GM23338 (cell line): Measurements from ENCODE around the gene SDHB. TPM values are rescaled to one million over a fixed set of nuclear protein-coding genes. Genes with fewer than 3 reads are reported as not detected.

ENCODE experiments used
- ATAC-seq: fragments of 200-7000 bp; cut with Tn5 transposase; 3 replicates; pipeline ENCODE4 v1.9.1; 2020
- DNase-seq: peaks from one replicate; pipeline ENCODE4 v3.0.0-alpha.2; 2015; ENCODE audit warnings: low spot score
- H2AFZ ChIP-seq: fragments of 200-600 bp; sonication (generic); 2 replicates; pipeline ENCODE4 v1.8.0; 2016; ENCODE audit warnings: antibody characterized with exemption, mild to moderate bottlenecking, moderate library complexity
- H3F3A ChIP-seq: fragments of 200-600 bp; sonication (generic); replicated peaks from 2 replicates; pipeline ENCODE4 v1.8.0; 2017; ENCODE audit warnings: antibody characterized with exemption, mixed run types, low read depth
- H3K27ac ChIP-seq: fragments of 200-600 bp; sonication (generic); 2 replicates; pipeline ENCODE4 v1.6.1; 2016; ENCODE audit warnings: low read depth
- H3K27me3 ChIP-seq: fragments of 200-600 bp; sonication (generic); 2 replicates; pipeline ENCODE4 v1.8.0; 2016; ENCODE audit warnings: mild to moderate bottlenecking, mixed run types, moderate library complexity; ENCODE audit not compliant: insufficient read depth
- H3K36me3 ChIP-seq: fragments of 200-600 bp; sonication (generic); 2 replicates; pipeline ENCODE4 v1.8.0; 2016; ENCODE audit warnings: mild to moderate bottlenecking; ENCODE audit not compliant: insufficient read depth
- H3K4me1 ChIP-seq: fragments of 200-600 bp; sonication (generic); 2 replicates; pipeline ENCODE4 v1.8.0; 2016; ENCODE audit warnings: mild to moderate bottlenecking, moderate library complexity; ENCODE audit not compliant: insufficient read depth
- H3K4me2 ChIP-seq: fragments of 200-600 bp; sonication (generic); 2 replicates; pipeline ENCODE4 v1.7.1; 2017; ENCODE audit warnings: mixed run types
- H3K4me3 ChIP-seq: fragments of 200-600 bp; sonication (generic); 2 replicates; pipeline ENCODE4 v1.6.1; 2016; ENCODE audit warnings: mixed run types
- H3K79me2 ChIP-seq: fragments of 200-600 bp; sonication (generic); replicated peaks from 2 replicates; pipeline ENCODE4 v1.8.0; 2017; ENCODE audit warnings: mild to moderate bottlenecking; ENCODE audit not compliant: insufficient read depth
- H3K9me2 ChIP-seq: fragments of 200-600 bp; sonication (generic); 2 replicates; pipeline ENCODE4 v1.8.0; 2017; ENCODE audit not compliant: insufficient read depth
- H4K20me1 ChIP-seq: fragments of 200-600 bp; sonication (generic); replicated peaks from 2 replicates; pipeline ENCODE4 v1.8.0; 2017; ENCODE audit warnings: mild to moderate bottlenecking; ENCODE audit not compliant: insufficient read depth
- H3K27ac Mint-ChIP-seq: 2 replicates; pipeline ENCODE4 v1.8.0; 2020; ENCODE audit warnings: inconsistent platforms, mild to moderate bottlenecking, moderate library complexity, mixed read lengths
- H3K27me3 Mint-ChIP-seq: 3 replicates; pipeline ENCODE4 v1.8.0; 2022; ENCODE audit warnings: low read depth, mild to moderate bottlenecking, moderate library complexity, mixed read lengths, inconsistent platforms; ENCODE audit not compliant: insufficient read depth, poor library complexity
- H3K36me3 Mint-ChIP-seq: 3 replicates; pipeline ENCODE4 v1.8.0; 2021; ENCODE audit warnings: low read depth, mild to moderate bottlenecking, inconsistent platforms, moderate library complexity, mixed read lengths
- H3K4me1 Mint-ChIP-seq: 3 replicates; pipeline ENCODE4 v1.8.0; 2020; ENCODE audit warnings: mild to moderate bottlenecking, inconsistent platforms, mixed read lengths
- H3K4me3 Mint-ChIP-seq: 3 replicates; pipeline ENCODE4 v1.8.0; 2021; ENCODE audit warnings: moderate library complexity, mild to moderate bottlenecking, inconsistent platforms, mixed read lengths
- H3K9me3 Mint-ChIP-seq: 3 replicates; pipeline ENCODE4 v1.8.0; 2020; ENCODE audit warnings: moderate library complexity, mild to moderate bottlenecking, inconsistent platforms, mixed read lengths
- NANOG ChIP-seq: IDR thresholded peaks from 2 replicates; pipeline ENCODE4 v1.6.1; 2016; ENCODE audit warnings: antibody characterized with exemption, borderline replicate concordance
- POLR2AphosphoS5 ChIP-seq: IDR thresholded peaks from 2 replicates; pipeline ENCODE4 v1.6.1; 2016; ENCODE audit warnings: antibody characterized with exemption, low read depth
- STAT1 ChIP-seq: IDR thresholded peaks from one replicate; pipeline ENCODE4 v1.6.1; 2016; ENCODE audit warnings: antibody characterized with exemption; ENCODE audit not compliant: unreplicated experiment
- ZNF114 ChIP-seq: fragments of 250-450 bp; sonication (Bioruptor Pico); IDR thresholded peaks from 2 replicates; pipeline ENCODE4 v1.5.0; 2020; ENCODE audit warnings: mild to moderate bottlenecking, moderate library complexity
- ZNF331 ChIP-seq: fragments of 250-450 bp; sonication (Bioruptor Pico); IDR thresholded peaks from 2 replicates; pipeline ENCODE4 v1.5.0; 2020; ENCODE audit warnings: low read depth, mild to moderate bottlenecking, moderate library complexity
- polyA plus RNA-seq: library from polyadenylated mRNA; unstranded; fragments of >200 nt; fragmentation: Nextera tagmentation; extraction: Ambion mirVana; gene quantifications from 2 replicates; pipeline ENCODE4 v1.2.1, GENCODE V29; 2016
- total RNA-seq: library from RNA; depleted of rRNA; stranded (reverse); fragments of >200 nt; shearing (Covaris generic); gene quantifications from 2 replicates; pipeline ENCODE4 v1.2.3, GENCODE V29; 2014
- TF ChIP-seq, protein P1 (sequence below), 2 experiments: fragments of 200-600 bp in 1 of 2; sonication (generic) in 1 of 2; conservative IDR thresholded peaks; 2 replicates each; pipeline versions ENCODE4 v1.5.1 to v1.6.1; 2016 to 2017; ENCODE audit warnings: antibody characterized with exemption in 2 of 2, low read depth in 2 of 2, mild to moderate bottlenecking in 2 of 2, moderate library complexity in 1 of 2
- TF ChIP-seq, protein P2 (sequence below): IDR thresholded peaks from 2 replicates; pipeline ENCODE4 v1.6.1; 2016; ENCODE audit warnings: antibody characterized with exemption
- TF ChIP-seq, protein P3 (sequence below): IDR thresholded peaks from one replicate; pipeline ENCODE4 v1.6.1; 2018; ENCODE audit warnings: antibody characterized with exemption; ENCODE audit not compliant: unreplicated experiment
- TF ChIP-seq, protein P4 (sequence below): fragments of 250-450 bp; sonication (Bioruptor Pico); IDR thresholded peaks from 2 replicates; pipeline ENCODE4 v1.5.0; 2020; ENCODE audit warnings: mild to moderate bottlenecking, moderate library complexity

The SDHB gene
- total and polyA plus RNA-seq, 2 experiments from 2014 or later, result 72.8 to 112 TPM

DNA sequence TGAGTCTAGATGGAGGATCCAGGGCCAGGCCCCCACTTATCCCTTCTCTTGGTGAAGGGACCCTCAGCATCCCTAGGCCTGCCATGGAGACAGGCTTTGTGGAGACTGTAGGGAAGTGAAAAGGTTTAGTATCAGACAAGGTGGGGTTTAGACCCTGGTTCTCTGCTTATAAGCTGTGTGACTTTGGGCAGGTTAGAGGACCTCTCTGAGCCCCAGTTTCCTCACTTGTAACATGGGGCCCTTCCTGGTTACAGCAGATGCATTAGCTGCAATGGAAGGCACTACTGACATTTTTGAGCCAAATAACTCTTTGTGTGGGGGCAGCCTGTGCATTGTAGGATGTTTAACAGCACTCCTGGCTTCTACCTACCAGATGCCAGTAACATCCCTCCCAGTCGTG lies 42.8 kb upstream of the SDHB start:
- TF ChIP-seq STAT1 (no peak), NANOG (no peak), ZNF114 (CRISPR knock-in tag) (no peak), ZNF331 (CRISPR knock-in tag) (no peak), POLR2AphosphoS5 (no peak)
- TF ChIP-seq, protein P1, sequence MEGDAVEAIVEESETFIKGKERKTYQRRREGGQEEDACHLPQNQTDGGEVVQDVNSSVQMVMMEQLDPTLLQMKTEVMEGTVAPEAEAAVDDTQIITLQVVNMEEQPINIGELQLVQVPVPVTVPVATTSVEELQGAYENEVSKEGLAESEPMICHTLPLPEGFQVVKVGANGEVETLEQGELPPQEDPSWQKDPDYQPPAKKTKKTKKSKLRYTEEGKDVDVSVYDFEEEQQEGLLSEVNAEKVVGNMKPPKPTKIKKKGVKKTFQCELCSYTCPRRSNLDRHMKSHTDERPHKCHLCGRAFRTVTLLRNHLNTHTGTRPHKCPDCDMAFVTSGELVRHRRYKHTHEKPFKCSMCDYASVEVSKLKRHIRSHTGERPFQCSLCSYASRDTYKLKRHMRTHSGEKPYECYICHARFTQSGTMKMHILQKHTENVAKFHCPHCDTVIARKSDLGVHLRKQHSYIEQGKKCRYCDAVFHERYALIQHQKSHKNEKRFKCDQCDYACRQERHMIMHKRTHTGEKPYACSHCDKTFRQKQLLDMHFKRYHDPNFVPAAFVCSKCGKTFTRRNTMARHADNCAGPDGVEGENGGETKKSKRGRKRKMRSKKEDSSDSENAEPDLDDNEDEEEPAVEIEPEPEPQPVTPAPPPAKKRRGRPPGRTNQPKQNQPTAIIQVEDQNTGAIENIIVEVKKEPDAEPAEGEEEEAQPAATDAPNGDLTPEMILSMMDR (conservative IDR thresholded peaks at IDR 0.05; ENCODE audit: low read depth in 2 of 2), result no peak
- TF ChIP-seq, protein P2, sequence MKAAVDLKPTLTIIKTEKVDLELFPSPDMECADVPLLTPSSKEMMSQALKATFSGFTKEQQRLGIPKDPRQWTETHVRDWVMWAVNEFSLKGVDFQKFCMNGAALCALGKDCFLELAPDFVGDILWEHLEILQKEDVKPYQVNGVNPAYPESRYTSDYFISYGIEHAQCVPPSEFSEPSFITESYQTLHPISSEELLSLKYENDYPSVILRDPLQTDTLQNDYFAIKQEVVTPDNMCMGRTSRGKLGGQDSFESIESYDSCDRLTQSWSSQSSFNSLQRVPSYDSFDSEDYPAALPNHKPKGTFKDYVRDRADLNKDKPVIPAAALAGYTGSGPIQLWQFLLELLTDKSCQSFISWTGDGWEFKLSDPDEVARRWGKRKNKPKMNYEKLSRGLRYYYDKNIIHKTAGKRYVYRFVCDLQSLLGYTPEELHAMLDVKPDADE, result no peak
- TF ChIP-seq, protein P3, sequence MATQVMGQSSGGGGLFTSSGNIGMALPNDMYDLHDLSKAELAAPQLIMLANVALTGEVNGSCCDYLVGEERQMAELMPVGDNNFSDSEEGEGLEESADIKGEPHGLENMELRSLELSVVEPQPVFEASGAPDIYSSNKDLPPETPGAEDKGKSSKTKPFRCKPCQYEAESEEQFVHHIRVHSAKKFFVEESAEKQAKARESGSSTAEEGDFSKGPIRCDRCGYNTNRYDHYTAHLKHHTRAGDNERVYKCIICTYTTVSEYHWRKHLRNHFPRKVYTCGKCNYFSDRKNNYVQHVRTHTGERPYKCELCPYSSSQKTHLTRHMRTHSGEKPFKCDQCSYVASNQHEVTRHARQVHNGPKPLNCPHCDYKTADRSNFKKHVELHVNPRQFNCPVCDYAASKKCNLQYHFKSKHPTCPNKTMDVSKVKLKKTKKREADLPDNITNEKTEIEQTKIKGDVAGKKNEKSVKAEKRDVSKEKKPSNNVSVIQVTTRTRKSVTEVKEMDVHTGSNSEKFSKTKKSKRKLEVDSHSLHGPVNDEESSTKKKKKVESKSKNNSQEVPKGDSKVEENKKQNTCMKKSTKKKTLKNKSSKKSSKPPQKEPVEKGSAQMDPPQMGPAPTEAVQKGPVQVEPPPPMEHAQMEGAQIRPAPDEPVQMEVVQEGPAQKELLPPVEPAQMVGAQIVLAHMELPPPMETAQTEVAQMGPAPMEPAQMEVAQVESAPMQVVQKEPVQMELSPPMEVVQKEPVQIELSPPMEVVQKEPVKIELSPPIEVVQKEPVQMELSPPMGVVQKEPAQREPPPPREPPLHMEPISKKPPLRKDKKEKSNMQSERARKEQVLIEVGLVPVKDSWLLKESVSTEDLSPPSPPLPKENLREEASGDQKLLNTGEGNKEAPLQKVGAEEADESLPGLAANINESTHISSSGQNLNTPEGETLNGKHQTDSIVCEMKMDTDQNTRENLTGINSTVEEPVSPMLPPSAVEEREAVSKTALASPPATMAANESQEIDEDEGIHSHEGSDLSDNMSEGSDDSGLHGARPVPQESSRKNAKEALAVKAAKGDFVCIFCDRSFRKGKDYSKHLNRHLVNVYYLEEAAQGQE, result no peak
- TF ChIP-seq, protein P4, sequence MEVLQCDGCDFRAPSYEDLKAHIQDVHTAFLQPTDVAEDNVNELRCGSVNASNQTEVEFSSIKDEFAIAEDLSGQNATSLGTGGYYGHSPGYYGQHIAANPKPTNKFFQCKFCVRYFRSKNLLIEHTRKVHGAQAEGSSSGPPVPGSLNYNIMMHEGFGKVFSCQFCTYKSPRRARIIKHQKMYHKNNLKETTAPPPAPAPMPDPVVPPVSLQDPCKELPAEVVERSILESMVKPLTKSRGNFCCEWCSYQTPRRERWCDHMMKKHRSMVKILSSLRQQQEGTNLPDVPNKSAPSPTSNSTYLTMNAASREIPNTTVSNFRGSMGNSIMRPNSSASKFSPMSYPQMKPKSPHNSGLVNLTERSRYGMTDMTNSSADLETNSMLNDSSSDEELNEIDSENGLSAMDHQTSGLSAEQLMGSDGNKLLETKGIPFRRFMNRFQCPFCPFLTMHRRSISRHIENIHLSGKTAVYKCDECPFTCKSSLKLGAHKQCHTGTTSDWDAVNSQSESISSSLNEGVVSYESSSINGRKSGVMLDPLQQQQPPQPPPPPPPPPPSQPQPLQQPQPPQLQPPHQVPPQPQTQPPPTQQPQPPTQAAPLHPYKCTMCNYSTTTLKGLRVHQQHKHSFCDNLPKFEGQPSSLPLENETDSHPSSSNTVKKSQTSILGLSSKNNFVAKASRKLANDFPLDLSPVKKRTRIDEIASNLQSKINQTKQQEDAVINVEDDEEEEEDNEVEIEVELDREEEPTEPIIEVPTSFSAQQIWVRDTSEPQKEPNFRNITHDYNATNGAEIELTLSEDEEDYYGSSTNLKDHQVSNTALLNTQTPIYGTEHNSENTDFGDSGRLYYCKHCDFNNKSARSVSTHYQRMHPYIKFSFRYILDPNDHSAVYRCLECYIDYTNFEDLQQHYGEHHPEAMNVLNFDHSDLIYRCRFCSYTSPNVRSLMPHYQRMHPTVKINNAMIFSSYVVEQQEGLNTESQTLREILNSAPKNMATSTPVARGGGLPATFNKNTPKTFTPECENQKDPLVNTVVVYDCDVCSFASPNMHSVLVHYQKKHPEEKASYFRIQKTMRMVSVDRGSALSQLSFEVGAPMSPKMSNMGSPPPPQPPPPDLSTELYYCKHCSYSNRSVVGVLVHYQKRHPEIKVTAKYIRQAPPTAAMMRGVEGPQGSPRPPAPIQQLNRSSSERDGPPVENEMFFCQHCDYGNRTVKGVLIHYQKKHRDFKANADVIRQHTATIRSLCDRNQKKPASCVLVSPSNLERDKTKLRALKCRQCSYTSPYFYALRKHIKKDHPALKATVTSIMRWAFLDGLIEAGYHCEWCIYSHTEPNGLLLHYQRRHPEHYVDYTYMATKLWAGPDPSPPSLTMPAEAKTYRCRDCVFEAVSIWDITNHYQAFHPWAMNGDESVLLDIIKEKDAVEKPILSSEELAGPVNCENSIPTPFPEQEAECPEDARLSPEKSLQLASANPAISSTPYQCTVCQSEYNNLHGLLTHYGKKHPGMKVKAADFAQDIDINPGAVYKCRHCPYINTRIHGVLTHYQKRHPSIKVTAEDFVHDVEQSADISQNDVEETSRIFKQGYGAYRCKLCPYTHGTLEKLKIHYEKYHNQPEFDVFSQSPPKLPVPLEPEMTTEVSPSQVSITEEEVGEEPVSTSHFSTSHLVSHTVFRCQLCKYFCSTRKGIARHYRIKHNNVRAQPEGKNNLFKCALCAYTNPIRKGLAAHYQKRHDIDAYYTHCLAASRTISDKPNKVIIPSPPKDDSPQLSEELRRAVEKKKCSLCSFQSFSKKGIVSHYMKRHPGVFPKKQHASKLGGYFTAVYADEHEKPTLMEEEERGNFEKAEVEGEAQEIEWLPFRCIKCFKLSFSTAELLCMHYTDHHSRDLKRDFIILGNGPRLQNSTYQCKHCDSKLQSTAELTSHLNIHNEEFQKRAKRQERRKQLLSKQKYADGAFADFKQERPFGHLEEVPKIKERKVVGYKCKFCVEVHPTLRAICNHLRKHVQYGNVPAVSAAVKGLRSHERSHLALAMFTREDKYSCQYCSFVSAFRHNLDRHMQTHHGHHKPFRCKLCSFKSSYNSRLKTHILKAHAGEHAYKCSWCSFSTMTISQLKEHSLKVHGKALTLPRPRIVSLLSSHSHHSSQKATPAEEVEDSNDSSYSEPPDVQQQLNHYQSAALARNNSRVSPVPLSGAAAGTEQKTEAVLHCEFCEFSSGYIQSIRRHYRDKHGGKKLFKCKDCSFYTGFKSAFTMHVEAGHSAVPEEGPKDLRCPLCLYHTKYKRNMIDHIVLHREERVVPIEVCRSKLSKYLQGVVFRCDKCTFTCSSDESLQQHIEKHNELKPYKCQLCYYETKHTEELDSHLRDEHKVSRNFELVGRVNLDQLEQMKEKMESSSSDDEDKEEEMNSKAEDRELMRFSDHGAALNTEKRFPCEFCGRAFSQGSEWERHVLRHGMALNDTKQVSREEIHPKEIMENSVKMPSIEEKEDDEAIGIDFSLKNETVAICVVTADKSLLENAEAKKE (CRISPR knock-in tag), result no peak
- H3K4me1 ChIP-seq, result no peaks in the 10 kb centered on the region
- H3K27me3 ChIP-seq, result no peaks in the 10 kb centered on the region
- Mint-ChIP-seq H3K9me3 (no peaks in the 10 kb centered on the region), H3K36me3 (no peaks in the 10 kb centered on the region), H3K4me1 (peaks cover 15% of the 10 kb centered on the region), H3K4me3 (no peak overlapping the region), H3K27me3 (peaks cover 5% of the 10 kb centered on the region), H3K27ac (no peak overlapping the region)
- no peaks in the 10 kb centered on the region for H3K79me2 ChIP-seq
- no peak overlapping the region for H2AFZ ChIP-seq
- no peaks in the 10 kb centered on the region for H4K20me1 ChIP-seq
- no peak overlapping the region for H3K4me3 ChIP-seq
- no peaks in the 10 kb centered on the region for H3F3A ChIP-seq
- H3K4me2 ChIP-seq, result no peak overlapping the region
- DNase-seq (no peak), ATAC-seq (no peak)
- H3K9me2 ChIP-seq, result no peaks in the 10 kb centered on the region
- H3K27ac ChIP-seq, result no peak overlapping the region
- no peaks in the 10 kb centered on the region; the same call in 1 of the 2 replicates for H3K36me3 ChIP-seq
